Raji (cell line): ENCODE data around the gene IKZF2.

Experiments used
- POLR2A ChIP-seq: IDR thresholded peaks from 2 replicates; pipeline ENCODE4 v1.6.1; 2011; ENCODE audit warnings: low read depth, low read length, control low read depth; ENCODE audit not compliant: insufficient read depth

IKZF2 gene

DNA sequence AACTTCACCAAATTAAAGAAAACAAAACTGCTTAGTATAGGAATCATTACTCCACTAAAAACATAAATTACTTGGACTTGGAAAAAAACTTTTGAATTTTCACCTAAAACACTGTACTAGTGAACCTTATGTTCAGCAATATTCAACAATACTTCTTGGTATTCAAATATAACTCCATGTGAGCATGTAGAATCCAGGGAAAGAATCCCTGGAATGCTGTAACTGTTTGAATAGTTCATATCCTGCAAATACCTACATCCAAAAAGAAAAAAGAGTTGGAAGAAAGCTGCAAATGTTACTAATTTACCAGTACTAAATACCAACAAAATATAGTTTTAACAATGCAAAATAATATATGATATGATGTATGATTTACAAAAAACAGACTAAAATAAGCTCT is 65.4 kb downstream of the IKZF2 start:
- no peak for TF ChIP-seq POLR2A

- no peak for TF ChIP-seq POLR2A
Observed at GRCh38 chr2:213085538-213085937, 65.9 kb downstream of the IKZF2 start.

- no peak for TF ChIP-seq POLR2A
Observed at GRCh38 chr2:213084261-213084660, 67.2 kb downstream of the IKZF2 start.

GRCh38 chr2:213080969-213081617 is 70.3 kb downstream of the IKZF2 start:
- TF ChIP-seq POLR2A, result no peak

GRCh38 chr2:213079756-213080155 is 71.7 kb downstream of the IKZF2 start:
- no peak for TF ChIP-seq POLR2A

- no peak for TF ChIP-seq POLR2A
Observed at GRCh38 chr2:213078686-213079085, 72.7 kb downstream of the IKZF2 start.

- no peak for TF ChIP-seq POLR2A
Observed at GRCh38 chr2:213069531-213069930, 81.9 kb downstream of the IKZF2 start.

GRCh38 chr2:213068676-213069359 is 82.6 kb downstream of the IKZF2 start:
- TF ChIP-seq POLR2A, result no peak

DNA sequence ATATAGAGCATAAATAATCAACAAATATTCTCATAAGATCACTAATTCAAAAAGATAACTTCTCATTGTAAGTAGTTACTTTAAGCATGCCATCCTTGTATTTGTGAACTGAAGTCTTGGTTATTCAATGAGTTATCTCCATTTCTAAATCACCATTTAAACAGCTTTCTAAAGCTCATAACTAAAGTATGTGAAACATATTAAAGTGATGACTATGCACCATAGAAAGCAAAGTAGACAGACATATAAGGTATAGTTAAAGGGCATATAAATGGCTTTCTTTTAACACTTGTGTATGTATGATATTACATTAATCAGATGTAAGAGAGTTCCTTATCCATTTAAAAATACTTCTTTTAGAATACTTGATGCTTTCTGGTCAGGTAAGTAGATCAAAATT is 83.5 kb downstream of the IKZF2 start:
- no peak for TF ChIP-seq POLR2A

- TF ChIP-seq POLR2A, result no peak
Observed at GRCh38 chr2:213066443-213066743, 85.0 kb downstream of the IKZF2 start.

- TF ChIP-seq POLR2A, result no peak
Observed at GRCh38 chr2:213065583-213066442, 85.6 kb downstream of the IKZF2 start.

DNA sequence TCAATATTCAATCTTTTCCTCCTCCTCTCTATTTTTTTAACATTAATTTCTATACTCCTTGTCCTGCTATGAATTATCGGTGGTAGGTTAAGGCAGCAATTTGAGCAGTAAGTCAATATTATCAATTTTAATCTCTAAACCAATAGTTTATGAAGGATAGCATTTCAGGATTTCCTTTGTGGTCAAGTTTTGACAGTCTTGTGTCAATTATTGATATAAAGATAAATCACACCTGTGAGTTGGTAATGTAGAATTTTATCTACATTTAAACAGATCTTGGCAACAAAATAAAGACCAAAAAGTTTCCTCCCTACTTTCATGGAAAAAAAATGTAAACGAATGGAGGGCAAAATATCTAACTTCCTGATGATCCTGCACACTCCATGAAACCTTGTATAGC is 87.3 kb downstream of the IKZF2 start:
- TF ChIP-seq POLR2A, result no peak

- no peak for TF ChIP-seq POLR2A
Observed at GRCh38 chr2:213057977-213058376, 93.4 kb downstream of the IKZF2 start.

DNA sequence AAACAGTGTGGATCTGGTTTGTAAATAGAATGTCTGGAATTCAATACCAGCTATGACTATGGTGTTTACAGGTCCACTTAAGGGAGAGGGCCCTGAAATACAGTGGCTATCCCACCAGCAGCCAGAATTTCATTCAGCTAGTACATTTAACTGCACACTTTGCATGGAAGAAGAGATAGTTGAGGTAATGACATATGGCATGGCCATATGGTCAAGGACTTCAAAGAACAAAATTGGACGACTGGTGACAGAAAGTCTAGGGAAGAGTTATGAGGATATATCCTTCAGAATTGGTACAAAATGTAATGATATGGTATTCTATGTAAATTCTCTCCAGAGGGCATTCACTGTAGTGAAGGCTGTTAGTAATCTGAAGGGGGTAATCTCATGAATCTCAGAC is 105.0 kb downstream of the IKZF2 start:
- TF ChIP-seq POLR2A, result no peak

GRCh38 chr2:213043566-213043965 is 107.8 kb downstream of the IKZF2 start:
- TF ChIP-seq POLR2A, result no peak

DNA sequence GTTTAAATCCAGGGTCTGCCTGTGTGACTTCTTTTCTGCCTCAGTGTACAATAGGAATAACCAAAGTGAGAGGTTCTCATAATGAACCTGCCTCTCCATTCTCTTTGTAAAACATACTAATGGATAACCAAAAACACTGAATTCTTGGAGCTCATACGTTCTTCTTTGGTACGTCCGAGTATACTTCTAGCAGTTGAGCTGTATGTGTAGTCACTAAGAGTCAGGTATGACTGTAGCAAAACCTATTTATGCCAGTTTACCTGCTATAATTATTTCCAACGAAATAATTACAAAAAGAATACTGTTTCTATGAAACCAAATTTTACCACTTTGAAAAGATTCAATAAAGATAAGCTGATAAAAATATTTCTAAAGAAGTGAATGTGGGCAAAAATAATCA is 109.2 kb downstream of the IKZF2 start:
- no peak for TF ChIP-seq POLR2A
